ENCODE results near the gene RNASEH2B. TPM values are rescaled to one million over a fixed set of nuclear protein-coding genes. Genes with fewer than 3 reads are reported as not detected.

RNASEH2B gene
- total RNA-seq, 1 donor from 2014 or later, result 20.0 TPM

DNA sequence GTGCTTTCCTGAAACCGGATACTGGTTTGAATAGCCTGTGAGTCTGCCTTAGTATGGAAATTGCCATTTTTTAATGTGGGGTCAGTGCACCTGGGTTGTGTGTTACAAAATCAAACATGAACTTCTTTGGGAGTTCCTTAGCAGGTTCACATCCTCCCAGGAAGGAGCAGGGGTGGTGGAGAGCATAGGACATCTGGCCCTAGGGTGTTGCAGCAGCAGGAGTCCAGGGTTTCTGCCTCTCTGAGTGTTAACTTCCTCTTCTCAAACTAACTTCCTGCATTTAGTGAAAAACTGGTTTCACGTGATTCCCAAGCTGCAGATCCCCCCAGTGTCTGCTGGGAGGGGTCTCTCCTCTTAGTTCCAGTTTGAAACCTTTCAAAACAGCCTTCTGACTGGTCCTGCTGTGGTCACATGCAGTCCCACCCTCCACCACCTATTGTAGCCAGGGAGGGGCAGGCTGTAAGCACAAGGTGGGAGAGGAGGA, 7.2 kb downstream of the RNASEH2B start:
- Mint-ChIP-seq H3K9me3 (ENCODE audit: unreplicated experiment) (peaks cover 6% of the 10 kb centered on the region), H3K27me3 (ENCODE audit: unreplicated experiment) (no peaks in the 10 kb centered on the region), H3K4me1 (ENCODE audit: unreplicated experiment) (peaks cover 29% of the 10 kb centered on the region), H3K27ac (ENCODE audit: unreplicated experiment) (peak overlapping the region; percentile 48), H3K36me3 (ENCODE audit: unreplicated experiment) (no peaks in the 10 kb centered on the region), H3K4me3 (ENCODE audit: unreplicated experiment) (no peak overlapping the region)
- no peak for DNase-seq (ENCODE audit: extremely low spot score, unreplicated experiment)
- TF ChIP-seq, protein P1, sequence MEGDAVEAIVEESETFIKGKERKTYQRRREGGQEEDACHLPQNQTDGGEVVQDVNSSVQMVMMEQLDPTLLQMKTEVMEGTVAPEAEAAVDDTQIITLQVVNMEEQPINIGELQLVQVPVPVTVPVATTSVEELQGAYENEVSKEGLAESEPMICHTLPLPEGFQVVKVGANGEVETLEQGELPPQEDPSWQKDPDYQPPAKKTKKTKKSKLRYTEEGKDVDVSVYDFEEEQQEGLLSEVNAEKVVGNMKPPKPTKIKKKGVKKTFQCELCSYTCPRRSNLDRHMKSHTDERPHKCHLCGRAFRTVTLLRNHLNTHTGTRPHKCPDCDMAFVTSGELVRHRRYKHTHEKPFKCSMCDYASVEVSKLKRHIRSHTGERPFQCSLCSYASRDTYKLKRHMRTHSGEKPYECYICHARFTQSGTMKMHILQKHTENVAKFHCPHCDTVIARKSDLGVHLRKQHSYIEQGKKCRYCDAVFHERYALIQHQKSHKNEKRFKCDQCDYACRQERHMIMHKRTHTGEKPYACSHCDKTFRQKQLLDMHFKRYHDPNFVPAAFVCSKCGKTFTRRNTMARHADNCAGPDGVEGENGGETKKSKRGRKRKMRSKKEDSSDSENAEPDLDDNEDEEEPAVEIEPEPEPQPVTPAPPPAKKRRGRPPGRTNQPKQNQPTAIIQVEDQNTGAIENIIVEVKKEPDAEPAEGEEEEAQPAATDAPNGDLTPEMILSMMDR (IDR thresholded peaks at IDR 0.05), result no peak

DNA sequence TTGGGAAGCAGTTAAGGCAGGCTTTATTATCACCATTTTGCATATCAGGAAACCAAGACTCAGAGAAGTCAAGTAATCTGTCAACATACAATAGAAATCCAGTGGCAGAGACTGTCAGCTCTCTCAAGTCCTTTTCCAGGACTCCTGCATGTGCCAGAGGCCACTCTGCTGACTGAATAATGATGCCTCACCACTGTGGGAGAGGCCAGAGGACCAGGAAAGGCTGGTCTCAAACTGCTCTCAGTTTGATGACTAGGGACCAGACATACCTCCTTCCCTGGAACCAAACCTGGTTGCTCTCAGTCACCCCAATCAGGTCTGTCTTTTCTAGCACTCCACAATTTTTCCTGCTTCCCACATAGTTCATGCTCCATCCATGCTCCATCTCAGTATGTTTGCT, 8.0 kb downstream of the RNASEH2B start:
- no peak for DNase-seq (ENCODE audit: extremely low spot score, unreplicated experiment)
- TF ChIP-seq, protein P1 (IDR thresholded peaks at IDR 0.05), result no peak
- no peak overlapping the region for H3K4me3 Mint-ChIP-seq (ENCODE audit: unreplicated experiment)

DNA sequence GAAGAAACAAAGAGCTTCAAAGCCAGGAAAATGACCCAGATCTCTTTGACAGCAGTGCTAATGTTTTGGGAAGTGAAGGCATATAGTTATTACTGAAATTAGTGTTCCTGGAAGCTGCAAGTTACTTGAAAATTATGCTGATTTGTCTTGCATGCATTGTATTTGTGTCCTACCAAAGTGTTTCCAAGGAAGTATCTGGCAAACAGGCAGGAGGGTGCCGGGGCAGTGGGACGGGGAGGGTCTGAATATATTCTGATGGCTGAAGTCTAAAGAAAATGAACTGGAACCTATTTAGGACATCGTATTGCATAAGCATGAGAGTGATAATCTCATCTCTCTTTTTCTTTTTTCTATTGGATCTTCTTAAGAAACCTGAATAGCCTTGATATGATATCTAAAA, 9.0 kb downstream of the RNASEH2B start:
- H3K36me3 Mint-ChIP-seq (ENCODE audit: unreplicated experiment), result peaks cover 12% of the 10 kb centered on the region
- H3K27ac Mint-ChIP-seq (ENCODE audit: unreplicated experiment), result no peak overlapping the region
- H3K9me3 Mint-ChIP-seq (ENCODE audit: unreplicated experiment), result peaks cover 24% of the 10 kb centered on the region
- H3K4me3 Mint-ChIP-seq (ENCODE audit: unreplicated experiment), result no peak overlapping the region
- TF ChIP-seq, protein P1 (IDR thresholded peaks at IDR 0.05), result no peak
- peaks cover 25% of the 10 kb centered on the region for H3K4me1 Mint-ChIP-seq (ENCODE audit: unreplicated experiment)
- no peaks in the 10 kb centered on the region for H3K27me3 Mint-ChIP-seq (ENCODE audit: unreplicated experiment)
- no peak for DNase-seq (ENCODE audit: extremely low spot score, unreplicated experiment)

More for the DNA sequence above, 8.0 kb downstream of the RNASEH2B start:
- Mint-ChIP-seq H3K27ac (ENCODE audit: unreplicated experiment) (no peak overlapping the region), H3K27me3 (ENCODE audit: unreplicated experiment) (no peaks in the 10 kb centered on the region), H3K9me3 (ENCODE audit: unreplicated experiment) (peaks cover 14% of the 10 kb centered on the region), H3K4me1 (ENCODE audit: unreplicated experiment) (peaks cover 25% of the 10 kb centered on the region), H3K36me3 (ENCODE audit: unreplicated experiment) (peaks cover 5% of the 10 kb centered on the region)

DNA sequence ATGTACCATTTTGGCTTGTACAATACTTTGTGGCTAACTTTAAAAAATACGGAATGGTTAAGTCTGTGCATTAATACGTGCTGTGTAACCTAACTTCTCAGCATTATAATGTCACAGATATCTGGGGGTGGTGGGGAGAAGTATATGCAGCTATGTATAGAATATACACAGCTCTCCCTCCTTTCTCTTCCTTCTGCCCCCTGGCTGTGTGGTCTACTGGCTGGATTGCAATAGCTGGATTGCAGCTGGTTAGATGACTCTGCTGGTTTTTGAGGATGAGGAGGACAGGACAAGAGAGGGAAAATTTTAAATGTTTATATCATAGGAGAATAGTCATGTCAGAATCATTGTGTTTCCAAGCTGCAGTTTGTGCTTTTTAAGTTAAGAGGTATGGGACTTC, 9.7 kb downstream of the RNASEH2B start:
- H3K36me3 Mint-ChIP-seq (ENCODE audit: unreplicated experiment), result peaks cover 14% of the 10 kb centered on the region
- peaks cover 20% of the 10 kb centered on the region for H3K4me1 Mint-ChIP-seq (ENCODE audit: unreplicated experiment)
- no peak overlapping the region for H3K4me3 Mint-ChIP-seq (ENCODE audit: unreplicated experiment)
- no peak for DNase-seq (ENCODE audit: extremely low spot score, unreplicated experiment)
- TF ChIP-seq, protein P1 (IDR thresholded peaks at IDR 0.05), result no peak
- no peak overlapping the region for H3K27ac Mint-ChIP-seq (ENCODE audit: unreplicated experiment)
- peaks cover 31% of the 10 kb centered on the region for H3K9me3 Mint-ChIP-seq (ENCODE audit: unreplicated experiment)
- no peaks in the 10 kb centered on the region for H3K27me3 Mint-ChIP-seq (ENCODE audit: unreplicated experiment)

DNA sequence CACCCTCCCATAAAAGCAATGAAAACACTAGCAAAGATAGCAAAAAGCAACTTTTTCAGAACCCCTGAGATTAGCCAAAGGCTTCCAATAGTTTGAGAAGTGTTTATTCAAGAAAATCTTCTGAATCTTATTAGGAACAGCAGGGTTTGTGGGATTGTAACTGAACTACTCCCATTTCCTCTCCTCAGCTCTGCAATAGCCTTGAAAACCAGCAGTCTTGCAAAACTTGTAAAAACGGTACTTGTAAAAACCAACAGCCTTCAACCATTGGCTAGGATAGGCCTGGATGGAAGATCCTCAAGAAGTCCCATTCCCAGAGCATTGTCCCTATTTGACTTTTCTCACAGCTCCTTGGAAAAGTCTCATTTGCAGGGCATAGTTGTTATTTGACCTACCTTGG, 12.1 kb downstream of the RNASEH2B start:
- no peak for DNase-seq (ENCODE audit: extremely low spot score, unreplicated experiment)
- Mint-ChIP-seq H3K9me3 (ENCODE audit: unreplicated experiment) (peaks cover 38% of the 10 kb centered on the region), H3K4me1 (ENCODE audit: unreplicated experiment) (peaks cover 6% of the 10 kb centered on the region)

More for the DNA sequence above, 12.1 kb downstream of the RNASEH2B start:
- no peak overlapping the region for H3K27ac Mint-ChIP-seq (ENCODE audit: unreplicated experiment)
- H3K36me3 Mint-ChIP-seq (ENCODE audit: unreplicated experiment), result peaks cover 19% of the 10 kb centered on the region
- TF ChIP-seq, protein P1 (IDR thresholded peaks at IDR 0.05), result no peak
- H3K27me3 Mint-ChIP-seq (ENCODE audit: unreplicated experiment), result no peaks in the 10 kb centered on the region
- H3K4me3 Mint-ChIP-seq (ENCODE audit: unreplicated experiment), result no peak overlapping the region
